ENCODE data around the gene FOXN3.
A peak's percentile ranks its signal among the peaks of the same experiment; 100 is the strongest.

FOXN3 gene

DNA sequence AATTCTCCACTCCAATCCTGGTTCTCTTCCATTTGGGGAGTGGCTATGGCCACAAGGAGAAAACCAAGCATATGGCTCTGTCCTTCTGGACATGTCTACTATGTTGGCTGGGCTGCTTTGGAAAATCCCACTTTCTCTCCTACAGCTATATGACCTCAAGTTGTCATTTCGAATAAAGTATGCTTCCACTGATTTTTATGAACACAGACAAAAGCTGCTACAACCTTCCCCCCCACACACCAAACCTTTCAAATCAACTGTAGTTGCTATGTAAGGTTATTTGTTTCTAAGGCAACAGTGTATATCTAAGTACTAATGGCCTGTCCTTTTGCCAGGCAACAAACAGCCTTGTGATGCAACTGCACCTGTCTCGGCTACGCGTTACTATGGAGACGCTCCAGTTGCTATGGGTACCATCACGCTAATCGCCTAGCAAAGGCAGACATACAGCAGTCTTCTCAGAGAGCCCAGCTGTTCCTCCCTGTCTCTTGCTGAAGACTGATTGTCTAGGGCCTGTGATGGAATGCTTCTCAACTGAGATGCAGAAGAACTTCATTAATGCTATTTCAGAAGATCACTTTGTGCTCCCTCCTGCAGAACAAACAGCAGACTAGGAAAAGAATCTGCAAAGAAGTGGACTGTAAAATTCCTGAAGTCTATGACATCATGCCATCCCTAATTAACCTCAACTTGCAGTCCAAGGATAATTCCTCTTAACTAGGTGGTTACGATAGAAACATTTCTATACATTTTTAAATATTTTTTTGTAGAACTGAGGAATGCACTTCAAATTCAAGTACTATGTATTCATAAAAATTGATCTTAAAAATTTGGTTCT lies 67.6 kb downstream of the FOXN3 start:
- peak; percentile 90 for DNase-seq (ENCODE audit: low read depth)
- TF ChIP-seq, protein P1, sequence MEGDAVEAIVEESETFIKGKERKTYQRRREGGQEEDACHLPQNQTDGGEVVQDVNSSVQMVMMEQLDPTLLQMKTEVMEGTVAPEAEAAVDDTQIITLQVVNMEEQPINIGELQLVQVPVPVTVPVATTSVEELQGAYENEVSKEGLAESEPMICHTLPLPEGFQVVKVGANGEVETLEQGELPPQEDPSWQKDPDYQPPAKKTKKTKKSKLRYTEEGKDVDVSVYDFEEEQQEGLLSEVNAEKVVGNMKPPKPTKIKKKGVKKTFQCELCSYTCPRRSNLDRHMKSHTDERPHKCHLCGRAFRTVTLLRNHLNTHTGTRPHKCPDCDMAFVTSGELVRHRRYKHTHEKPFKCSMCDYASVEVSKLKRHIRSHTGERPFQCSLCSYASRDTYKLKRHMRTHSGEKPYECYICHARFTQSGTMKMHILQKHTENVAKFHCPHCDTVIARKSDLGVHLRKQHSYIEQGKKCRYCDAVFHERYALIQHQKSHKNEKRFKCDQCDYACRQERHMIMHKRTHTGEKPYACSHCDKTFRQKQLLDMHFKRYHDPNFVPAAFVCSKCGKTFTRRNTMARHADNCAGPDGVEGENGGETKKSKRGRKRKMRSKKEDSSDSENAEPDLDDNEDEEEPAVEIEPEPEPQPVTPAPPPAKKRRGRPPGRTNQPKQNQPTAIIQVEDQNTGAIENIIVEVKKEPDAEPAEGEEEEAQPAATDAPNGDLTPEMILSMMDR (conservative IDR thresholded peaks at IDR 0.05; ENCODE audit: low read depth, low read length): no peak
- H3K4me3 ChIP-seq (ENCODE audit: low read length): no peak overlapping the region

DNA sequence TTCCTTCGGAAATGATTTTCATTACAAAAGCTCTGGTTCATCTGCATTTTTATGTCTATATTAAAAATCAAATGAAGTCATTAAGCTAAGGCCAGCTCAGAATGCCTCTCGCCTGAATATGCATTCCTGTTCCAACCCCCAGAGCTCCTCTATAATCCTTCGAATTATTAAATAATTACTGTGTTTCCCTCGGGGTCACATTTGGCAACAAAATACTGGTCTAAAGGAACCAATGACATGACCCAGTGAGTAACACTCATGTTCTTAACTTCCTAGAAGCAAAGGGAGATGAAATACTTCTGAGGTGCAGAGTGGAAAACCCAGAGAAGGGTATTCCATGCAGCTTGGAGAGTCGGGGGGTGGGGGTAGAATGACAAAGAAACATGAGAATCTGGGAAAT lies 68.3 kb downstream of the FOXN3 start:
- H3K4me3 ChIP-seq (ENCODE audit: low read length): no peak overlapping the region
- TF ChIP-seq, protein P1 (conservative IDR thresholded peaks at IDR 0.05; ENCODE audit: low read depth, low read length): no peak
- DNase-seq (ENCODE audit: low read depth): peak; percentile 62

DNA sequence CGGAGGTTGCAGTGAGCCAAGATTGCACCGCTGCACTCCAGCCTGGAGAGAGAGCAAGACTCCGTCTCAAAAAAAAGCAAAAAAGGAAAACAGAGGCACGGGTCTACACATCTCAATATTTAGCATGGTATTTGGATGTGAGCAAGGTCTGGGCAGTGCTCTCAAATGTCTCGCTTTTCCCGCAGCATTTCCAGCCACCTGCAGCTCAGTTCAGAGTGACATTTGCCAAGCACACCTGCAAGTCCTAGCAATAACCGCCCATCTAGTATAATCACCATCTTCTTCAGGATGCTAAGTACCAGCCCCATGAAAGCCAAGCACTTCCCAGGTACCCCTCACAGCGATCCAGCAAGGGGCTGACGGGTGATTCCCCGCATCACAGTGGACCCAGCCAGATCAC lies 69.1 kb downstream of the FOXN3 start:
- TF ChIP-seq, protein P1 (conservative IDR thresholded peaks at IDR 0.05; ENCODE audit: low read depth, low read length): no peak
- no peak for DNase-seq (ENCODE audit: low read depth)
- no peak overlapping the region for H3K4me3 ChIP-seq (ENCODE audit: low read length)

DNA sequence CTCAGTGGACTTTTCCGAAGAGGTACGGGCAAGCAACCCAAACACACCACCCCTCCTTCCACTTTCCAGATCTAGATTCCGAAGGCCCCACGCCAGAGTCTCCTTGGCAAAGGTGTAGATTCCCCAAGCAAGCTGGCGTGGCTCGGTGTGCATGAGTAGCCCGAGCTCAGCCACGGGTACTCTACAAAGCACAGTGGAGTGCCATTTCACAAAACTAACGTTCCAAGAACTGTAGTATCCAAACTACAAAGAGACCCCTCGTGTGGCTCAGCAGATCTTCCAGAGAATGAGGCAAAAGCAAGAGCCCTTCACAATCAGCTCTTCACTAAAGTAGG lies 72.1 kb downstream of the FOXN3 start:
- TF ChIP-seq, protein P1 (conservative IDR thresholded peaks at IDR 0.05; ENCODE audit: low read depth, low read length): no peak
- no peak overlapping the region for H3K4me3 ChIP-seq (ENCODE audit: low read length)

GRCh38 chr14:89343356-89343755 lies 73.7 kb downstream of the FOXN3 start:
- no peak for DNase-seq (ENCODE audit: low read depth)
- H3K4me3 ChIP-seq (ENCODE audit: low read length): no peak overlapping the region
- TF ChIP-seq, protein P1 (conservative IDR thresholded peaks at IDR 0.05; ENCODE audit: low read depth, low read length): no peak

More for the DNA sequence above, 72.1 kb downstream of the FOXN3 start:
- DNase-seq (ENCODE audit: low read depth): no peak

- DNase-seq (ENCODE audit: low read depth): no peak
- TF ChIP-seq, protein P1 (conservative IDR thresholded peaks at IDR 0.05; ENCODE audit: low read depth, low read length): no peak
- no peak overlapping the region for H3K4me3 ChIP-seq (ENCODE audit: low read length)
Observed at GRCh38 chr14:89342049-89342448, 75.0 kb downstream of the FOXN3 start.

Measured in retinal pigment epithelial cell (primary cell).